Endothelial cell of umbilical vein (primary cell): Measurements from ENCODE around the gene CTIF. TPM values are rescaled to one million over a fixed set of nuclear protein-coding genes. Genes with fewer than 3 reads are reported as not detected.

Experiments used
- BruUV-seq: library from RNA; stranded (reverse); fragments of 400-500 nt; replicated peaks from 2 replicates; lab custom pipeline; 2021; lab: Mats Ljungman, UMichigan
- CTCF ChIA-PET: fragments of 300-600, 350-600 bp; sonication (Branson Sonifier 250); formaldehyde crosslinking; loops from one replicate; lab custom pipeline; 2021; ENCODE audit warnings: antibody characterized with exemption, inconsistent platforms; lab: Charles Lee
- POLR2A ChIA-PET: fragments of 300-600, 350-600 bp; sonication (Branson Sonifier 250); formaldehyde crosslinking; loops from one replicate; lab custom pipeline; 2021; ENCODE audit warnings: antibody characterized with exemption, inconsistent platforms; lab: Charles Lee
- DNase-seq: peaks from one replicate; pipeline ENCODE4 v3.0.0-alpha.2; 2011; ENCODE audit warnings: low read depth, low spot score
- FAIRE-seq: peaks from 2 replicates; lab custom pipeline; 2011; peaks lifted over from hg19 to GRCh38; lab: Jason Lieb, UNC
- H2AFZ ChIP-seq: 2 replicates; pipeline ENCODE4 v1.6.0; 2012; ENCODE audit warnings: low read depth, low read length, control low read depth, inconsistent platforms
- H3K27ac ChIP-seq: 2 replicates; pipeline ENCODE4 v1.5.1; 2011; ENCODE audit warnings: low read depth, mild to moderate bottlenecking, control low read depth, low read length, moderate library complexity; ENCODE audit not compliant: insufficient read depth
- H3K27me3 ChIP-seq, 2 experiments: 2 replicates each; pipeline versions ENCODE4 v1.6.0 to v1.6.1; 2011; ENCODE audit warnings: low read length in 2 of 2, mixed read lengths in 1 of 2; ENCODE audit not compliant: control insufficient read depth in 2 of 2, insufficient read depth in 2 of 2
- H3K36me3 ChIP-seq, 2 experiments: 2 replicates in 1 of 2; 3 replicates in 1 of 2; pipeline ENCODE4 v1.5.1; 2011; ENCODE audit warnings: low read length in 2 of 2, mild to moderate bottlenecking in 1 of 2, moderate library complexity in 1 of 2; ENCODE audit not compliant: control insufficient read depth in 2 of 2, insufficient read depth in 2 of 2; ENCODE audit errors: extremely low read depth in 1 of 2
- H3K4me1 ChIP-seq: 3 replicates; pipeline ENCODE4 v1.5.1; 2011; ENCODE audit warnings: mild to moderate bottlenecking, low read length; ENCODE audit not compliant: control insufficient read depth, insufficient read depth; ENCODE audit errors: extremely low read depth
- H3K4me2 ChIP-seq: 2 replicates; pipeline ENCODE4 v1.6.1; 2011; ENCODE audit warnings: low read length, control low read depth, mixed read lengths; ENCODE audit not compliant: insufficient read depth
- H3K4me3 ChIP-seq, 3 experiments: fragments of 200-600 bp in 1 of 3; sonication (generic), shearing (Covaris generic) in 1 of 3; replicated peaks in 1 of 3; 2 replicates each; pipeline ENCODE4 v1.5.1; 2011 to 2016; ENCODE audit warnings: control low read depth in 3 of 3, low read length in 3 of 3, mild to moderate bottlenecking in 2 of 3, inconsistent platforms in 1 of 3, low read depth in 1 of 3, moderate library complexity in 1 of 3; ENCODE audit not compliant: insufficient read depth in 1 of 3
- H3K79me2 ChIP-seq: 2 replicates; pipeline ENCODE4 v1.6.0; 2012; ENCODE audit warnings: low read length, inconsistent platforms; ENCODE audit not compliant: control insufficient read depth, insufficient read depth
- H3K9ac ChIP-seq: replicated peaks from 2 replicates; pipeline ENCODE3; 2011; ENCODE audit warnings: low read length, control low read depth; ENCODE audit not compliant: insufficient read depth; ENCODE audit errors: extremely low read depth
- H3K9me1 ChIP-seq: replicated peaks from 3 replicates; pipeline ENCODE4 v1.6.0; 2011; ENCODE audit warnings: mild to moderate bottlenecking, low read length; ENCODE audit not compliant: control insufficient read depth, insufficient read depth; ENCODE audit errors: extremely low read depth
- H3K9me3 ChIP-seq: replicated peaks from 2 replicates; pipeline ENCODE4 v1.5.1; 2012; ENCODE audit warnings: low read length, inconsistent platforms; ENCODE audit not compliant: control insufficient read depth, insufficient read depth
- H4K20me1 ChIP-seq: replicated peaks from 2 replicates; pipeline ENCODE3; 2011; ENCODE audit warnings: mild to moderate bottlenecking, low read length; ENCODE audit not compliant: control insufficient read depth, insufficient read depth; ENCODE audit errors: extremely low read depth
- EZH2 ChIP-seq: IDR thresholded peaks from 2 replicates; pipeline ENCODE4 v1.6.1; 2012; ENCODE audit warnings: borderline replicate concordance, low read depth, mild to moderate bottlenecking, moderate library complexity, low read length, inconsistent platforms; ENCODE audit not compliant: severe bottlenecking
- GATA2 ChIP-seq: IDR thresholded peaks from 2 replicates; pipeline ENCODE4 v1.7.0; 2011; ENCODE audit warnings: low read depth, mild to moderate bottlenecking, moderate library complexity, mixed read lengths, low read length; ENCODE audit not compliant: insufficient read length, insufficient read depth
- MAX ChIP-seq: IDR thresholded peaks from 2 replicates; pipeline ENCODE4 v1.6.1; 2011; ENCODE audit not compliant: insufficient read depth, insufficient read length
- POLR2A ChIP-seq: IDR thresholded peaks from 2 replicates; pipeline ENCODE4 v1.6.1; 2012; ENCODE audit warnings: low read depth, mild to moderate bottlenecking, control low read depth, low read length
- POLR2AphosphoS5 ChIP-seq: IDR thresholded peaks from 2 replicates; pipeline ENCODE4 v1.6.1; 2012; ENCODE audit warnings: low read depth, mild to moderate bottlenecking, control low read depth, low read length, moderate library complexity; ENCODE audit not compliant: insufficient read depth
- dilution Hi-C: fragments of 300-500 bp; cut with MboI; formaldehyde crosslinking; loops from one replicate; pipeline ENCODE4 v1.15.0; 2019; ENCODE audit warnings: low sequenced_read_pairs; ENCODE audit not compliant: extremely low pct_ligation_motif_present
- intact Hi-C: fragments of 100-400 bp; cut with micrococcal nuclease; formaldehyde crosslinking; loops from one replicate; pipeline ENCODE4 v1.10.0; 2022
- polyA plus RNA-seq, 4 experiments: library from polyadenylated mRNA; depleted of rRNA in 3 of 4; stranded (reverse) in 3 of 4; unstranded in 1 of 4; fragments of >200 nt; gene quantifications; 2 replicates each; pipeline versions ENCODE4 v1.2.1 to v1.2.3, GENCODE V29; 2011 to 2012; ENCODE audit warnings: missing spikeins in 1 of 4
- total RNA-seq: library from RNA; stranded (reverse); gene quantifications from 2 replicates; pipeline ENCODE4 v1.2.3, GENCODE V29; 2021
- TF ChIP-seq, protein P1 (sequence below), 2 donors: IDR thresholded peaks; 1 replicate in 1 of 2; 2 replicates in 1 of 2; pipeline ENCODE4 v1.5.1; 2011; ENCODE audit warnings: low read length in 2 of 2, mild to moderate bottlenecking in 2 of 2, moderate library complexity in 2 of 2, control low read depth in 1 of 2, inconsistent platforms in 1 of 2, low read depth in 1 of 2; ENCODE audit not compliant: insufficient read depth in 1 of 2; ENCODE audit errors: extremely low read depth in 1 of 2

Gene CTIF
- total and polyA plus RNA-seq, 2 donors (not counting 3 experiments of a cell fraction or from before 2014, with no cell fraction given), result 20.9 to 57.7 TPM

- TF ChIP-seq GATA2, result no peak
- CTCF ChIA-PET, result interaction anchor here (1.3 to 2.1 kb wide), 4 partner anchors 9 to 164 kb away, joined by 3 to 10 read pairs (median 6); no protein-coding TSS in a partner anchor
- no peaks in the 10 kb centered on the region for H4K20me1 ChIP-seq
Observed at GRCh38 chr18:48638896-48639771, 100.3 kb downstream of the CTIF start.

DNA sequence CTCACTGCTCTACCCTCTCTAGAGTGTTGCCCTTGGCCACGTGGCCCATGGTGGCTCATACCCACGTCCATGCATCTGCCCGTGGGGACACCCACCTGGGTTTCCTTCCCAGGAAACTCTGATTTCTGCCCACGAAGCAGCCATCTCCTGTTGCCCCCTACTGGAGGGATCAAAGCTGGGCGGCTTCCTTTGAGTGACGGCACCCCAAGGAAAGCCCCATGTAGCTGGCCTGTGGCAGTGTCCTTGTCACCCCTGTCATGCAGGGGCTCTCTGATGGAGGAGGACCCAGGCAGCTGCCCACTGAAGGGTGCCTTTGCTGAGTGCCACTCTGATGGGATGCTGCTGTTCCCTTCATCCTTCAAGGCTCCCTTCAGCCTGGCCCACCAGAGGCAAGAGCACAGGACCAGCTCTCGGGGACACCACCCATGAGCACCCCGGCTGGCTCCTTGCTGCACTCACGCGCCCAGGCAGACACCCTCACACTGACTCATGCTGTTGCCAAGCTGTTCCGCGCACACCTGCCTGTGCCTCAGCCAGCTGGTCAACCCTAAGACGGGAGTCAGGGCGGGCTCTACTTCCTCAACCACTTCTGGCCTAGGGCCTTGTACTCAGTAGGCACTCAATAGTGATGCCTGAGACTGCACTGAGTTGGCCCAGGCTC, 101.1 kb downstream of the CTIF start:
- H3K27me3 ChIP-seq, result no peaks in the 10 kb centered on the region
- no peak overlapping the region for H2AFZ ChIP-seq
- TF ChIP-seq POLR2AphosphoS5, result no peak
- no peak for TF ChIP-seq MAX
- no peak for TF ChIP-seq POLR2A
- no peak for TF ChIP-seq GATA2
- TF ChIP-seq, protein P1, sequence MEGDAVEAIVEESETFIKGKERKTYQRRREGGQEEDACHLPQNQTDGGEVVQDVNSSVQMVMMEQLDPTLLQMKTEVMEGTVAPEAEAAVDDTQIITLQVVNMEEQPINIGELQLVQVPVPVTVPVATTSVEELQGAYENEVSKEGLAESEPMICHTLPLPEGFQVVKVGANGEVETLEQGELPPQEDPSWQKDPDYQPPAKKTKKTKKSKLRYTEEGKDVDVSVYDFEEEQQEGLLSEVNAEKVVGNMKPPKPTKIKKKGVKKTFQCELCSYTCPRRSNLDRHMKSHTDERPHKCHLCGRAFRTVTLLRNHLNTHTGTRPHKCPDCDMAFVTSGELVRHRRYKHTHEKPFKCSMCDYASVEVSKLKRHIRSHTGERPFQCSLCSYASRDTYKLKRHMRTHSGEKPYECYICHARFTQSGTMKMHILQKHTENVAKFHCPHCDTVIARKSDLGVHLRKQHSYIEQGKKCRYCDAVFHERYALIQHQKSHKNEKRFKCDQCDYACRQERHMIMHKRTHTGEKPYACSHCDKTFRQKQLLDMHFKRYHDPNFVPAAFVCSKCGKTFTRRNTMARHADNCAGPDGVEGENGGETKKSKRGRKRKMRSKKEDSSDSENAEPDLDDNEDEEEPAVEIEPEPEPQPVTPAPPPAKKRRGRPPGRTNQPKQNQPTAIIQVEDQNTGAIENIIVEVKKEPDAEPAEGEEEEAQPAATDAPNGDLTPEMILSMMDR (IDR thresholded peaks at IDR 0.05; ENCODE audit: extremely low read depth in 1 of 2, insufficient read depth in 1 of 2, low read depth in 1 of 2, low read length in 2 of 2), result peak; percentile 25 to 35
- TF ChIP-seq EZH2, result no peak
- FAIRE-seq, result no peak
- intact Hi-C loops (no loop called here), dilution Hi-C loops (no loop called here)
- no peak for DNase-seq
- no peaks in the 10 kb centered on the region for H3K9me3 ChIP-seq
- peaks cover 6% of the 10 kb centered on the region for H3K4me1 ChIP-seq
- CTCF ChIA-PET, result interaction anchor here (1.2 to 1.6 kb wide), 4 partner anchors 9 to 195 kb away, joined by 3 to 12 read pairs (median 6); no protein-coding TSS in a partner anchor
- H4K20me1 ChIP-seq, result no peaks in the 10 kb centered on the region
- H3K79me2 ChIP-seq, result no peaks in the 10 kb centered on the region
- no peak overlapping the region for H3K4me3 ChIP-seq
- no peaks in the 10 kb centered on the region for H3K9me1 ChIP-seq
- BruUV-seq, result no TSS peak
- no peak overlapping the region for H3K9ac ChIP-seq
- H3K36me3 ChIP-seq, result no peaks in the 10 kb centered on the region
- H3K4me2 ChIP-seq, result no peak overlapping the region
- no peak overlapping the region for H3K27ac ChIP-seq
- POLR2A ChIA-PET, result no interaction called here

More at GRCh38 chr18:48638896-48639771, 100.3 kb downstream of the CTIF start:
- H3K9ac ChIP-seq, result no peak overlapping the region
- DNase-seq (no peak), FAIRE-seq (no peak)
- H3K9me3 ChIP-seq, result no peaks in the 10 kb centered on the region
- no peaks in the 10 kb centered on the region for H3K79me2 ChIP-seq
- no peak overlapping the region for H3K4me3 ChIP-seq
- intact Hi-C loops (no loop called here), dilution Hi-C loops (no loop called here)
- H3K9me1 ChIP-seq, result no peaks in the 10 kb centered on the region
- H3K27me3 ChIP-seq, result no peaks in the 10 kb centered on the region
- POLR2A ChIA-PET, result no interaction called here
- BruUV-seq, result no TSS peak
- peaks cover 6% of the 10 kb centered on the region for H3K4me1 ChIP-seq
- H2AFZ ChIP-seq, result no peak overlapping the region
- no peak overlapping the region for H3K27ac ChIP-seq
- H3K4me2 ChIP-seq, result no peak overlapping the region
- no peaks in the 10 kb centered on the region for H3K36me3 ChIP-seq
